ENCODE results near the gene ZNF334.

The ZNF334 gene

GRCh38 chr20:46545077-46545826 lies 31.9 kb upstream of the ZNF334 start:
- H3K4me3 ChIP-seq (ENCODE audit: low read depth, low read length), result no peak overlapping the region
- no peak for TF ChIP-seq CTCF (IDR thresholded peaks at IDR 0.05; ENCODE audit: control insufficient read depth, extremely low read depth, insufficient read depth)
- no peak for DNase-seq (ENCODE audit: low read depth)

- no peak for DNase-seq (ENCODE audit: low read depth)
- no peak for TF ChIP-seq CTCF (IDR thresholded peaks at IDR 0.05; ENCODE audit: control insufficient read depth, extremely low read depth, insufficient read depth)
- no peak overlapping the region for H3K4me3 ChIP-seq (ENCODE audit: low read depth, low read length)
Observed at GRCh38 chr20:46544576-46544975, 31.2 kb upstream of the ZNF334 start.

- DNase-seq (ENCODE audit: low read depth), result no peak
- TF ChIP-seq CTCF (IDR thresholded peaks at IDR 0.05; ENCODE audit: control insufficient read depth, extremely low read depth, insufficient read depth), result no peak
- H3K4me3 ChIP-seq (ENCODE audit: low read depth, low read length), result no peak overlapping the region
Observed at GRCh38 chr20:46543959-46544358, 30.6 kb upstream of the ZNF334 start.

- no peak for TF ChIP-seq CTCF (IDR thresholded peaks at IDR 0.05; ENCODE audit: control insufficient read depth, extremely low read depth, insufficient read depth)
Observed at GRCh38 chr20:46543033-46543432, 29.7 kb upstream of the ZNF334 start.

GRCh38 chr20:46541229-46541935 lies 28.0 kb upstream of the ZNF334 start:
- no peak overlapping the region for H3K4me3 ChIP-seq (ENCODE audit: low read depth, low read length)
- TF ChIP-seq CTCF (IDR thresholded peaks at IDR 0.05; ENCODE audit: control insufficient read depth, extremely low read depth, insufficient read depth), result no peak
- DNase-seq (ENCODE audit: low read depth), result no peak

More at GRCh38 chr20:46543033-46543432, 29.7 kb upstream of the ZNF334 start:
- no peak overlapping the region for H3K4me3 ChIP-seq (ENCODE audit: low read depth, low read length)
- DNase-seq (ENCODE audit: low read depth), result no peak

GRCh38 chr20:46539113-46539512 lies 25.8 kb upstream of the ZNF334 start:
- H3K4me3 ChIP-seq (ENCODE audit: low read depth, low read length), result no peak overlapping the region
- DNase-seq (ENCODE audit: low read depth), result no peak
- peak; percentile 14; the same call in 1 of the 2 replicates for TF ChIP-seq CTCF (IDR thresholded peaks at IDR 0.05; ENCODE audit: control insufficient read depth, extremely low read depth, insufficient read depth)
